T-cell (primary cell): ENCODE data around the gene TK2. TPM values are rescaled to one million over a fixed set of nuclear protein-coding genes. Genes with fewer than 3 reads are reported as not detected.

ENCODE experiments used
- ATAC-seq, 4 experiments: fragments of 200-7000 bp in 3 of 4; fragments of 150-1000 bp in 1 of 4; cut with Tn5 transposase; replicated peaks in 1 of 4; 1 replicate in 3 of 4; 2 replicates in 1 of 4; pipeline ENCODE4 v1.10.0; 2021; ENCODE audit warnings: moderate library complexity in 3 of 4, mild to moderate bottlenecking in 2 of 4, moderate number of reproducible peaks in 1 of 4
- CTCF ChIA-PET, 2 donors: fragments of 300-600 bp; sonication (Branson Sonifier 250); formaldehyde crosslinking; loops; one replicate each; lab custom pipeline; 2022; ENCODE audit warnings: antibody characterized with exemption in 2 of 2; lab: Charles Lee
- POLR2A ChIA-PET, 2 donors: fragments of 300-600 bp; sonication (Branson Sonifier 250); formaldehyde crosslinking; loops; one replicate each; lab custom pipeline; 2022; ENCODE audit warnings: antibody characterized with exemption in 2 of 2; lab: Charles Lee
- DNase-seq, 35 experiments: peaks; one replicate each; pipeline versions ENCODE4 v3.0.0 to v3.0.0-alpha.2; 2013 to 2023
- H3K27ac ChIP-seq: one replicate; pipeline ENCODE4 v1.5.1; 2013; ENCODE audit warnings: low read length
- H3K27me3 ChIP-seq, 2 experiments: replicated peaks in 1 of 2; 1 replicate in 1 of 2; 2 replicates in 1 of 2; pipeline versions ENCODE4 v1.6.1 to v1.7.0; 2013; ENCODE audit warnings: low read length in 1 of 2, mixed read lengths in 1 of 2; ENCODE audit not compliant: control insufficient read depth in 2 of 2, insufficient read depth in 2 of 2; ENCODE audit errors: extremely low read depth in 1 of 2
- H3K36me3 ChIP-seq, 2 donors: 1 replicate in 1 of 2; 2 replicates in 1 of 2; pipeline versions ENCODE4 v1.6.1 to v1.7.0; 2013; ENCODE audit warnings: low read length in 1 of 2; ENCODE audit not compliant: control insufficient read depth in 2 of 2, insufficient read depth in 1 of 2; ENCODE audit errors: extremely low read depth in 1 of 2
- H3K4me1 ChIP-seq, 2 experiments: 1 replicate in 1 of 2; 2 replicates in 1 of 2; pipeline versions ENCODE4 v1.6.1 to v1.7.0; 2013; ENCODE audit warnings: low read length in 2 of 2, mixed read lengths in 1 of 2; ENCODE audit not compliant: insufficient read depth in 2 of 2, control insufficient read depth in 1 of 2; ENCODE audit errors: extremely low read depth in 1 of 2
- H3K4me3 ChIP-seq, 2 donors: 1 replicate in 1 of 2; 2 replicates in 1 of 2; pipeline versions ENCODE4 v1.5.1 to v1.7.0; 2013; ENCODE audit warnings: mild to moderate bottlenecking in 2 of 2, low read length in 1 of 2, moderate library complexity in 1 of 2; ENCODE audit not compliant: control insufficient read depth in 1 of 2; ENCODE audit errors: extremely low read depth in 1 of 2
- H3K9me3 ChIP-seq: 2 replicates; pipeline ENCODE4 v1.7.0; 2013
- H3K27ac Mint-ChIP-seq, 2 donors: one replicate each; pipeline ENCODE4 v1.8.0; 2020 to 2021; ENCODE audit warnings: mild to moderate bottlenecking in 2 of 2, mixed read lengths in 2 of 2
- H3K27me3 Mint-ChIP-seq, 2 donors: one replicate each; pipeline ENCODE4 v1.8.0; 2021 to 2022; ENCODE audit warnings: mixed read lengths in 2 of 2
- H3K36me3 Mint-ChIP-seq: one replicate; pipeline ENCODE4 v1.8.0; 2021; ENCODE audit warnings: mixed read lengths
- H3K4me1 Mint-ChIP-seq, 3 donors: one replicate each; pipeline ENCODE4 v1.8.0; 2020 to 2022; ENCODE audit warnings: mixed read lengths in 3 of 3, mild to moderate bottlenecking in 1 of 3
- H3K4me3 Mint-ChIP-seq, 3 donors: one replicate each; pipeline ENCODE4 v1.8.0; 2020 to 2022; ENCODE audit warnings: mild to moderate bottlenecking in 3 of 3, mixed read lengths in 3 of 3, moderate library complexity in 3 of 3
- H3K9me3 Mint-ChIP-seq, 3 donors: one replicate each; pipeline ENCODE4 v1.8.0; 2020 to 2022; ENCODE audit warnings: mixed read lengths in 3 of 3
- WGBS: methylation state at CpG from one replicate; pipeline ENCODE4 v1.1.5; 2013; ENCODE audit warnings: missing lambda C conversion rate; ENCODE audit not compliant: insufficient coverage; 5-methylcytosine and 5-hydroxymethylcytosine counted together
- total RNA-seq, 35 experiments: library from RNA in 6 of 35; stranded (reverse) in 6 of 35; fragments of 120-200 nt in 1 of 35; gene quantifications; one replicate each; pipeline versions ENCODE4 v1.2.1 to v1.2.4 and lab custom pipeline; 2013 to 2026

TK2 gene
- total RNA-seq, 5 donors from 2014 or later (not counting 1 experiment from before 2014, with no cell fraction given): 4.6 to 10.8 (median 8.4) TPM

DNA sequence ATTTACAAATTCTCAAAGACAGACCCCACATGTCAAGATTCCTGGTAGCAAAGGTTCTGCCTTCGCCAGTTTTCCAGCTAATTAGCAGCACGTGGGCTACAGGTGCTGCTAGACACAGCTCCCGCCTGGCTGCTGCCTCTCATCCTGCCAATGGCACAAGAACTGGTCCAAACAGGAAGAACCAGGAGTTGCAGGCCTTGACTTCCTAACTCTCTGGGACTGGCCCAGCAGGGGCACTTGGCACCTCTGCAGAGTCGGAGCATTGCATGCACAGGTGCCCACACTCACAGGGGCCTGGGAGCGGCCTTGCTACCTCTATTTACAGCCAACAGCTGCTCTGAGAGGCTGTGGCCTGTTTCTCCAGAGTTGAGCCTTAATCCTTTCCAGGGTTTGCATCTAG, 39.6 kb downstream of the TK2 start:
- H3K9me3 Mint-ChIP-seq: no peaks in the 10 kb centered on the region
- Histone ChIP-seq H3K4me3 (no peak overlapping the region), H3K4me1 (peaks cover 0 to 12% of the 10 kb centered on the region in 2 experiments), H3K27me3 (no peaks in the 10 kb centered on the region), H3K27ac (no peak overlapping the region), H3K9me3 (no peaks in the 10 kb centered on the region), H3K36me3 (no peaks in the 10 kb centered on the region)
- CTCF ChIA-PET: no interaction called here
- H3K4me3 Mint-ChIP-seq: no peak overlapping the region
- POLR2A ChIA-PET: no interaction called here
- peaks cover 2% of the 10 kb centered on the region for H3K36me3 Mint-ChIP-seq
- ATAC-seq (no peak), DNase-seq (peak in 1 of 35 experiments; percentile 12)
- H3K4me1 Mint-ChIP-seq: peaks cover 12 to 28% (median 12%) of the 10 kb centered on the region in 3 donors
- 95% methylated on average over 5 of the region's 5 CpGs for WGBS
- no peak overlapping the region for H3K27ac Mint-ChIP-seq
- H3K27me3 Mint-ChIP-seq: no peaks in the 10 kb centered on the region

DNA sequence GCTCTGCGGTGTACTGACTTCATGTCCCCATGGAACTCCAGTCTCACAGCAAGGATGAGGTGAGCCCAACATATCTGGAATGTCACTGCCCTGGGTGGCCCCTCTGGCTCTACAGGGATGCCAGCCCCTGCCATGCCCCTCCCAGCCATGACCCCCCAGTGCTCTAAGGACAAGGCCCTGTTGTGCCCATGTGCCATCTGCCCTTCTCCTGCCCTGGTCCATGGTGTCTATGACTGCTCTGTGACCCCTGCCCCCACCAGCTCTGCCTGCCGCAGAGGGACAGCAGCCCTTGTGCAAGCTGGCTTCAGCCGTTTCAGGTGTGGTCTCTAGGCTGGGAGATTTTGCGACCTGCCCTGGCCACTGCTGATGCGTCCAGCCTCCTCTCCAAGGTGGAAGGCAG, 40.3 kb downstream of the TK2 start:
- H3K9me3 Mint-ChIP-seq: no peaks in the 10 kb centered on the region
- no peaks in the 10 kb centered on the region for H3K27me3 Mint-ChIP-seq
- H3K4me3 Mint-ChIP-seq: no peak overlapping the region
- no peak for ATAC-seq
- no peaks in the 10 kb centered on the region for H3K27me3 ChIP-seq
- H3K27ac Mint-ChIP-seq: no peak overlapping the region
- peaks cover 2% of the 10 kb centered on the region for H3K36me3 Mint-ChIP-seq
- no peaks in the 10 kb centered on the region for H3K9me3 ChIP-seq
- H3K4me1 ChIP-seq: peaks cover 0 to 7% of the 10 kb centered on the region in 2 experiments
- ChIA-PET CTCF (no interaction called here), POLR2A (no interaction called here)
- H3K36me3 ChIP-seq: no peaks in the 10 kb centered on the region
- 96% methylated on average over 5 of the region's 5 CpGs for WGBS
- H3K4me3 ChIP-seq: no peak overlapping the region
- no peak overlapping the region for H3K27ac ChIP-seq
- peak in 1 of 35 experiments; percentile 8 for DNase-seq
- H3K4me1 Mint-ChIP-seq: peaks cover 5 to 21% (median 6%) of the 10 kb centered on the region in 3 donors

GRCh38 chr16:66508914-66509496, 40.9 kb downstream of the TK2 start:
- Mint-ChIP-seq H3K4me3 (no peak overlapping the region), H3K27ac (no peak overlapping the region), H3K36me3 (peaks cover 2% of the 10 kb centered on the region), H3K4me1 (peaks cover 5 to 19% (median 6%) of the 10 kb centered on the region in 3 donors), H3K27me3 (no peaks in the 10 kb centered on the region), H3K9me3 (no peaks in the 10 kb centered on the region)
- WGBS: 93% methylated on average over 3 of the region's 9 CpGs
- no peak for ATAC-seq
- no peaks in the 10 kb centered on the region for H3K27me3 ChIP-seq
- H3K4me3 ChIP-seq: no peak overlapping the region
- peak in 1 of 35 experiments; percentile 7 for DNase-seq
- H3K36me3 ChIP-seq: no peaks in the 10 kb centered on the region
- H3K4me1 ChIP-seq: peaks cover 0 to 7% of the 10 kb centered on the region in 2 experiments
- no peaks in the 10 kb centered on the region for H3K9me3 ChIP-seq
- H3K27ac ChIP-seq: no peak overlapping the region
- ChIA-PET CTCF (no interaction called here), POLR2A (no interaction called here)

- Histone ChIP-seq H3K27ac (no peak overlapping the region), H3K4me1 (peaks cover 0 to under 1% of the 10 kb centered on the region in 2 experiments), H3K9me3 (no peaks in the 10 kb centered on the region), H3K27me3 (no peaks in the 10 kb centered on the region), H3K36me3 (no peaks in the 10 kb centered on the region), H3K4me3 (no peak overlapping the region)
- ChIA-PET POLR2A (no interaction called here), CTCF (no interaction called here)
- ATAC-seq: no peak
- peaks cover 5 to 16% (median 6%) of the 10 kb centered on the region in 3 donors for H3K4me1 Mint-ChIP-seq
- no peaks in the 10 kb centered on the region for H3K9me3 Mint-ChIP-seq
- 57% methylated on average over 3 of the region's 7 CpGs for WGBS
- no peaks in the 10 kb centered on the region for H3K27me3 Mint-ChIP-seq
- no peak overlapping the region for H3K27ac Mint-ChIP-seq
- peaks cover 2% of the 10 kb centered on the region for H3K36me3 Mint-ChIP-seq
- H3K4me3 Mint-ChIP-seq: no peak overlapping the region
- DNase-seq: peak in 1 of 35 experiments; percentile 3
Measured at GRCh38 chr16:66508248-66508913, 41.5 kb downstream of the TK2 start.

DNA sequence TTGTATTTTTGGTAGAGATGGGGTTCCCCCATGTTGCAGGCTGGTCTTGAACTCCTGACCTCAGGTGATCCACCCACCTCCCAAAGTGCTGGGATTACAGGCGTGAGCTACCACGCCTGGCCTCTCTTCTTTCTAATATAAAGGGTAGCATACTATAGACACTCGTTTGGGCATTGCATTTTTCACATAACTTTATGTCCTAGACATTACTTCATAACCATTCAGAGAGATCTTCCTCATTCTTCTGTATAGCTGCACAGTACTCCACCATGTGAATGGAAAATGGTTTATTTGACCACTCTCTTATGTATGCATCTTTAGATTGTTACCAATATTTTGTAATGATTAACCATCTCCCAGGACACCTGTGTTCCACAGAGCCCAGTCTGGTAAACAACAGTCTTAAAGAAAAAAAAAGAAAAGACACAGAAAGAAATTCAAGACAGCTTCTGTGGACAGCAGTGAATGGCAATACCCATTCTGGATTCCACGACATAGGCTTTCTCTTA, 42.1 kb downstream of the TK2 start:
- Histone ChIP-seq H3K27ac (no peak overlapping the region), H3K9me3 (no peaks in the 10 kb centered on the region), H3K4me3 (no peak overlapping the region), H3K4me1 (no peaks in the 10 kb centered on the region), H3K27me3 (no peaks in the 10 kb centered on the region), H3K36me3 (no peaks in the 10 kb centered on the region)
- ChIA-PET POLR2A (no interaction called here), CTCF (no interaction called here)
- Mint-ChIP-seq H3K36me3 (peaks cover 2% of the 10 kb centered on the region), H3K4me3 (no peak overlapping the region), H3K4me1 (peaks cover 3 to 12% (median 5%) of the 10 kb centered on the region in 3 donors), H3K27ac (no peak overlapping the region), H3K9me3 (no peaks in the 10 kb centered on the region), H3K27me3 (no peaks in the 10 kb centered on the region)
- no peak for ATAC-seq
- no peak for DNase-seq
- no CpG with 5 or more reads among the region's 4 CpGs for WGBS

- no peak overlapping the region for H3K4me3 Mint-ChIP-seq
- POLR2A ChIA-PET: no interaction called here
- DNase-seq (no peak), ATAC-seq (no peak)
- H3K4me1 Mint-ChIP-seq: peaks cover 0 to 2% (median 0%) of the 10 kb centered on the region in 3 donors
- Histone ChIP-seq H3K27me3 (no peaks in the 10 kb centered on the region), H3K9me3 (no peaks in the 10 kb centered on the region), H3K4me1 (no peaks in the 10 kb centered on the region), H3K36me3 (no peaks in the 10 kb centered on the region), H3K4me3 (no peak overlapping the region), H3K27ac (no peak overlapping the region)
- no peaks in the 10 kb centered on the region for H3K9me3 Mint-ChIP-seq
- no CpG with 5 or more reads among the region's 3 CpGs for WGBS
- CTCF ChIA-PET: no interaction called here
- H3K27me3 Mint-ChIP-seq: no peaks in the 10 kb centered on the region
- no peak overlapping the region for H3K27ac Mint-ChIP-seq
- H3K36me3 Mint-ChIP-seq: no peaks in the 10 kb centered on the region
Measured at GRCh38 chr16:66503612-66504011, 46.3 kb downstream of the TK2 start.
